Ovary (tissue), 3 donors: ENCODE measurements around the gene PRTFDC1.

Experiments
- CTCF ChIP-seq, 3 donors: fragments of 450-650 bp in 2 of 3; fragments of 200-600 bp in 1 of 3; IDR thresholded peaks; one replicate each; pipeline versions ENCODE4 v1.5.1 to v1.8.0; 2016 to 2022; ENCODE audit warnings: antibody characterized with exemption in 3 of 3, mild to moderate bottlenecking in 1 of 3
- POLR2A ChIP-seq: fragments of 450-650 bp; IDR thresholded peaks from one replicate; pipeline ENCODE4 v1.6.1; 2017; ENCODE audit warnings: antibody characterized with exemption, mild to moderate bottlenecking, moderate library complexity
- donor health status: DM: no; HTN: no; CAD: no.

GRCh38 chr10:24899571-24899970 is 52.8 kb downstream of the PRTFDC1 start:
- TF ChIP-seq CTCF (IDR thresholded peaks at IDR 0.05) (no peak), POLR2A (no peak)
